ENCODE data around the gene MAEA.

- TF ChIP-seq CTCF (conservative IDR thresholded peaks at IDR 0.05; ENCODE audit: low read length) (no peak), EZH2phosphoT487 (IDR thresholded peaks at IDR 0.05; ENCODE audit: borderline replicate concordance) (no peak)
Observed at GRCh38 chr4:1359976-1360375, 70.3 kb downstream of the MAEA start.

Data from Loucy (cell line).